HL-60 (cell line): Measurements from ENCODE around the gene THUMPD3.

Experiments
- DNase-seq, 2 experiments: peaks; one replicate each; pipeline ENCODE4 v3.0.0-alpha.2; 2010 to 2020; ENCODE audit warnings: low read depth in 1 of 2, low spot score in 1 of 2
- H3K27ac ChIP-seq: fragments of 250-450 bp; sonication (Bioruptor Pico); replicated peaks from 2 replicates; pipeline ENCODE4 v1.5.1; 2020; ENCODE audit warnings: mild to moderate bottlenecking, moderate library complexity
- H3K27me3 ChIP-seq: fragments of 250-450 bp; sonication (Bioruptor Pico); 2 replicates; pipeline ENCODE4 v1.5.1; 2021; ENCODE audit warnings: mild to moderate bottlenecking, moderate library complexity; ENCODE audit not compliant: insufficient read depth, poor library complexity, severe bottlenecking
- H3K4me3 ChIP-seq: replicated peaks from 2 replicates; pipeline ENCODE4 v1.5.1; 2011; ENCODE audit warnings: mild to moderate bottlenecking, control low read depth, low read length; ENCODE audit not compliant: insufficient read depth
- CTCF ChIP-seq: IDR thresholded peaks from one replicate; pipeline ENCODE4 v1.5.1; 2011; ENCODE audit warnings: low read length, control low read depth, inconsistent platforms; ENCODE audit not compliant: insufficient read depth
- GABPA ChIP-seq: IDR thresholded peaks from 2 replicates; pipeline ENCODE4 v1.6.1; 2012; ENCODE audit warnings: low read depth
- POLR2AphosphoS5 ChIP-seq: IDR thresholded peaks from 2 replicates; pipeline ENCODE4 v1.6.1; 2012; ENCODE audit warnings: low read depth
- SPI1 ChIP-seq: IDR thresholded peaks from 2 replicates; pipeline ENCODE4 v1.6.1; 2012; ENCODE audit warnings: low read depth, mild to moderate bottlenecking, borderline replicate concordance
- TF ChIP-seq, protein P1 (sequence below): IDR thresholded peaks from 2 replicates; pipeline ENCODE4 v1.6.1; 2012; ENCODE audit warnings: low read depth; ENCODE audit not compliant: insufficient replicate concordance

THUMPD3 gene

DNA sequence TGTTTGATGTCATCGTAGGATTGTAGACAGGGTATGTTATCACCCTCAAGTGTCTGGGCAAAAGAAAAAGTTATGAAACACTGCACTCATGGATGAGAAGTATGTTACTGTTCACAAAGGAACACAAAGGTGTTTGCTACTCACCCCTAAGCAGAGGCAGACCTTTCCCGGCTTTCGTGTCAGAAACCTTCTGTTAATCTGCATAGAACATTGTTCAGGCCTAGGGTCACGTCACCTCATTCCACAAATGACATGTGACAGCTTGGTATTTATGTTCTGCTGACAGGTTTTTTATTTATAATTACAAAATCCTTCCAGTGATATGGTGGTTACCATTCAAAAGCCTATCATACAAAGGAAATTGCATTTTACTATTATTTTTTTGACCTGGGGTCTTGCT, 16.5 kb downstream of the THUMPD3 start:
- Histone ChIP-seq H3K4me3 (no peak overlapping the region), H3K27me3 (no peaks in the 10 kb centered on the region), H3K27ac (no peak overlapping the region)
- TF ChIP-seq GABPA = no peak
- TF ChIP-seq POLR2AphosphoS5 = no peak
- TF ChIP-seq CTCF = no peak
- TF ChIP-seq SPI1 = no peak
- TF ChIP-seq, protein P1, sequence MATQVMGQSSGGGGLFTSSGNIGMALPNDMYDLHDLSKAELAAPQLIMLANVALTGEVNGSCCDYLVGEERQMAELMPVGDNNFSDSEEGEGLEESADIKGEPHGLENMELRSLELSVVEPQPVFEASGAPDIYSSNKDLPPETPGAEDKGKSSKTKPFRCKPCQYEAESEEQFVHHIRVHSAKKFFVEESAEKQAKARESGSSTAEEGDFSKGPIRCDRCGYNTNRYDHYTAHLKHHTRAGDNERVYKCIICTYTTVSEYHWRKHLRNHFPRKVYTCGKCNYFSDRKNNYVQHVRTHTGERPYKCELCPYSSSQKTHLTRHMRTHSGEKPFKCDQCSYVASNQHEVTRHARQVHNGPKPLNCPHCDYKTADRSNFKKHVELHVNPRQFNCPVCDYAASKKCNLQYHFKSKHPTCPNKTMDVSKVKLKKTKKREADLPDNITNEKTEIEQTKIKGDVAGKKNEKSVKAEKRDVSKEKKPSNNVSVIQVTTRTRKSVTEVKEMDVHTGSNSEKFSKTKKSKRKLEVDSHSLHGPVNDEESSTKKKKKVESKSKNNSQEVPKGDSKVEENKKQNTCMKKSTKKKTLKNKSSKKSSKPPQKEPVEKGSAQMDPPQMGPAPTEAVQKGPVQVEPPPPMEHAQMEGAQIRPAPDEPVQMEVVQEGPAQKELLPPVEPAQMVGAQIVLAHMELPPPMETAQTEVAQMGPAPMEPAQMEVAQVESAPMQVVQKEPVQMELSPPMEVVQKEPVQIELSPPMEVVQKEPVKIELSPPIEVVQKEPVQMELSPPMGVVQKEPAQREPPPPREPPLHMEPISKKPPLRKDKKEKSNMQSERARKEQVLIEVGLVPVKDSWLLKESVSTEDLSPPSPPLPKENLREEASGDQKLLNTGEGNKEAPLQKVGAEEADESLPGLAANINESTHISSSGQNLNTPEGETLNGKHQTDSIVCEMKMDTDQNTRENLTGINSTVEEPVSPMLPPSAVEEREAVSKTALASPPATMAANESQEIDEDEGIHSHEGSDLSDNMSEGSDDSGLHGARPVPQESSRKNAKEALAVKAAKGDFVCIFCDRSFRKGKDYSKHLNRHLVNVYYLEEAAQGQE = no peak
- DNase-seq = no peak

- H3K4me3 ChIP-seq = no peak overlapping the region
- H3K27me3 ChIP-seq = no peaks in the 10 kb centered on the region
- TF ChIP-seq SPI1 (peak; percentile 54; the same call in 1 of the 2 replicates), GABPA (no peak), POLR2AphosphoS5 (no peak; the same call in 1 of the 2 replicates), CTCF (no peak)
- TF ChIP-seq, protein P1 = no peak
- DNase-seq = peak in 1 of 2 experiments; percentile 32
- H3K27ac ChIP-seq = no peak overlapping the region
Observed at GRCh38 chr3:9380014-9380413, 17.2 kb downstream of the THUMPD3 start.

DNA sequence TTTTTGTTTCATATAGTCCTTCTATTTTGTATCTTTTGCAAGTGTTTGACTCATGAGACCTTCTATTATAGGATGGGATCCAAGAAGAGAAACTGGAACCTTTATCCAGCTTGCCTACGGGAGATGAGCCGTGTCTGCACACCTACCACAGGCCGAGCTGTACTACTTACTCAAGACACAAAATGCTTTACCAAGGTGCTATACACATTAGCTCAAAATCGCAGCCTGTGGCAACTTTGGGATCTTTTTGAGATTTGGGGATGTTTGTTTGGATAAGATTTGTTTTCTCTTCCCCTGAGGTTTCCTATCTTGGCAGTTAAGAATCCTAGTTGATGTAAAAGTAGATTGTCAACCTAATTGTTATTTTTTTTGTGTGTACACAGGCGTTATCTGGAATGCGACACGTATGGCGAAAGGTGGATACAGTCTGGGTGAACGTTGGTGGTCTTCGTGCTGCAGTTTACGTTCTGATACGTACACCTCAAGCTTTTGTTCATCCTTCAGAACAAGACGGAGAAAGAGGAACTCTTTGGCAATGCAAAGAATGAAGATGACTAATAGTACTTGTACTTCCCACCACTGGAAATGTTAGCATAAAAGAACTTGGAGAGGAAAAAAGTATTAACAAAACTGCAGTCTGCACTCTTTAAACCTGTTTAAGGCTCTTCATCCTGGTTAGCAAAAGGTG, 21.4 kb downstream of the THUMPD3 start:
- Histone ChIP-seq H3K4me3 (no peak overlapping the region), H3K27ac (no peak overlapping the region), H3K27me3 (no peaks in the 10 kb centered on the region)
- TF ChIP-seq POLR2AphosphoS5 (no peak; the same call in 1 of the 2 replicates), SPI1 (peak; percentile 76), GABPA (no peak), CTCF (no peak)
- TF ChIP-seq, protein P1 = no peak
- DNase-seq = no peak
